Spleen (tissue), 7 donors: ENCODE measurements around the gene LYL1.

Experiments used
- POLR2A ChIP-seq, 3 donors: fragments of 450-650 bp; IDR thresholded peaks; one replicate each; pipeline ENCODE4 v1.5.1; 2017; ENCODE audit warnings: antibody characterized with exemption in 3 of 3, mild to moderate bottlenecking in 1 of 3
- POLR2AphosphoS5 ChIP-seq, 3 donors: sonication (generic); formaldehyde crosslinking; IDR thresholded peaks; one replicate each; pipeline ENCODE4 v1.5.1; 2017; ENCODE audit warnings: antibody characterized with exemption in 3 of 3
- TF ChIP-seq, protein P1 (sequence below), 11 experiments: fragments of 200-600 bp in 7 of 11; fragments of 450-650 bp in 4 of 11; sonication (generic) in 4 of 11; IDR thresholded peaks in 8 of 11; conservative IDR thresholded peaks in 3 of 11; 1 replicate in 7 of 11; 2 replicates in 4 of 11; pipeline versions ENCODE4 v1.4.0 to v1.8.0; 2016 to 2021; ENCODE audit warnings: antibody characterized with exemption in 11 of 11, inconsistent platforms in 4 of 11, mild to moderate bottlenecking in 1 of 11
- donor health status: DM: no; HTN: no; CAD: no; lungs with moderate emphysema.
- donor health status: DM: no; HTN: no; CAD: no.
- donor health status: DM: no; HTN: no; CAD: no.

DNA sequence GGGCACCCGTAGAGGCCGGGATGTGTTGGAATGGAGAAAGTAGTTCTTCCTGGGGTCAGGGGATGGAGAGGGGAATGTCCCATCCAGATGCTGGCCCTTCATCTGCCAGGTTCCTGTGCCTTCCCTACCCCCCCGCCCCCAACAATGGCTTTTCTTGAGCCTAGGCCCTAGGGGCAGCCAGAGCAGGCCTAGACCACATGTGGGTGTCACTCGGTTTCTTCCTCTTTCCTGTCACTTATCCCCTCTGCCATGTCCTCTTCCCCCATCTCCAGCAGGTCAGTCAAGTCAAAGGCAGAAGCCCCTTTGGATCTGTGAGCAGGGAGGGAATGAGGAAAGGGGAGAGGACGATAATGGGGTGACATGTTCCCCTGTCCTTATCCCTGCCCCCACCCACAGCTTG, 36.4 kb downstream of the LYL1 start:
- TF ChIP-seq, protein P1, sequence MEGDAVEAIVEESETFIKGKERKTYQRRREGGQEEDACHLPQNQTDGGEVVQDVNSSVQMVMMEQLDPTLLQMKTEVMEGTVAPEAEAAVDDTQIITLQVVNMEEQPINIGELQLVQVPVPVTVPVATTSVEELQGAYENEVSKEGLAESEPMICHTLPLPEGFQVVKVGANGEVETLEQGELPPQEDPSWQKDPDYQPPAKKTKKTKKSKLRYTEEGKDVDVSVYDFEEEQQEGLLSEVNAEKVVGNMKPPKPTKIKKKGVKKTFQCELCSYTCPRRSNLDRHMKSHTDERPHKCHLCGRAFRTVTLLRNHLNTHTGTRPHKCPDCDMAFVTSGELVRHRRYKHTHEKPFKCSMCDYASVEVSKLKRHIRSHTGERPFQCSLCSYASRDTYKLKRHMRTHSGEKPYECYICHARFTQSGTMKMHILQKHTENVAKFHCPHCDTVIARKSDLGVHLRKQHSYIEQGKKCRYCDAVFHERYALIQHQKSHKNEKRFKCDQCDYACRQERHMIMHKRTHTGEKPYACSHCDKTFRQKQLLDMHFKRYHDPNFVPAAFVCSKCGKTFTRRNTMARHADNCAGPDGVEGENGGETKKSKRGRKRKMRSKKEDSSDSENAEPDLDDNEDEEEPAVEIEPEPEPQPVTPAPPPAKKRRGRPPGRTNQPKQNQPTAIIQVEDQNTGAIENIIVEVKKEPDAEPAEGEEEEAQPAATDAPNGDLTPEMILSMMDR (IDR thresholded peaks at IDR 0.05 in 8 of 11, conservative IDR thresholded peaks at IDR 0.05 in 3 of 11) = no peak
- TF ChIP-seq POLR2A (IDR thresholded peaks at IDR 0.05) (no peak), POLR2AphosphoS5 (IDR thresholded peaks at IDR 0.05) (no peak)
